Measurements from ENCODE around the gene PWP2.

GRCh38 chr21:44079446-44079845 lies 27.8 kb upstream of the PWP2 start:
- TF ChIP-seq POLR2A (IDR thresholded peaks at IDR 0.05; ENCODE audit: low read length), result no peak
- no peak for TF ChIP-seq GATA1 (IDR thresholded peaks at IDR 0.05; ENCODE audit: low read depth, low read length)

Measured in erythroblast (primary cell).